HEK293T (cell line): ENCODE measurements around the gene TBX2.
"Not testable (repeated sequence)": the region's sequence is repeated elsewhere in the genome, so short reads cannot be mapped to it uniquely, and the experiment has no call there.

ENCODE experiments used
- CTCF ChIA-PET: fragments of 350-600 bp; formaldehyde crosslinking; extraction: SDS; loops from one replicate; lab custom pipeline; 2021; ENCODE audit warnings: antibody characterized with exemption, inconsistent platforms; lab: Yijun Ruan, JAX
- POLR2A ChIA-PET: fragments of 350-600 bp; formaldehyde crosslinking; extraction: SDS; loops from one replicate; lab custom pipeline; 2020; ENCODE audit warnings: antibody characterized with exemption, inconsistent platforms; lab: Yijun Ruan, JAX
- DNase-seq: peaks from one replicate; pipeline ENCODE4 v3.0.0; 2012; ENCODE audit warnings: mixed read lengths; ENCODE audit errors: extremely low spot score
- ARNT ChIP-seq: fragments of 450-650 bp; IDR thresholded peaks from 2 replicates; pipeline ENCODE4 v1.6.1; 2017; ENCODE audit warnings: mild to moderate bottlenecking
- BHLHE40 ChIP-seq: fragments of 450-650 bp; IDR thresholded peaks from 2 replicates; pipeline ENCODE4 v1.6.1; 2016; ENCODE audit warnings: mild to moderate bottlenecking, moderate library complexity, borderline replicate concordance
- CTBP1 ChIP-seq: fragments of 450-650 bp; IDR thresholded peaks from 2 replicates; pipeline ENCODE4 v1.6.1; 2016; ENCODE audit warnings: borderline replicate concordance
- ELF4 ChIP-seq: fragments of 450-650 bp; IDR thresholded peaks from 2 replicates; pipeline ENCODE4 v1.6.1; 2017; ENCODE audit warnings: antibody characterized with exemption
- FOXA1 ChIP-seq: fragments of 450-650 bp; IDR thresholded peaks from 2 replicates; pipeline ENCODE4 v1.6.1; 2016; ENCODE audit warnings: mild to moderate bottlenecking
- FOXK2 ChIP-seq: fragments of 450-650 bp; IDR thresholded peaks from 2 replicates; pipeline ENCODE4 v1.6.1; 2016; ENCODE audit warnings: mild to moderate bottlenecking
- FOXM1 ChIP-seq: fragments of 450-650 bp; IDR thresholded peaks from 2 replicates; pipeline ENCODE4 v1.6.1; 2017; ENCODE audit warnings: mild to moderate bottlenecking, borderline replicate concordance
- HDGF ChIP-seq: fragments of 450-650 bp; IDR thresholded peaks from 2 replicates; pipeline ENCODE4 v1.6.1; 2017; ENCODE audit warnings: antibody characterized with exemption, borderline replicate concordance
- L3MBTL2 ChIP-seq: fragments of 450-650 bp; conservative IDR thresholded peaks from 2 replicates; pipeline ENCODE4 v1.6.1; 2016; ENCODE audit warnings: mild to moderate bottlenecking
- LEF1 ChIP-seq: fragments of 450-650 bp; IDR thresholded peaks from 2 replicates; pipeline ENCODE4 v1.6.1; 2017; ENCODE audit warnings: mild to moderate bottlenecking, borderline replicate concordance
- NFRKB ChIP-seq: fragments of 450-650 bp; IDR thresholded peaks from 2 replicates; pipeline ENCODE4 v1.6.1; 2016; ENCODE audit warnings: mild to moderate bottlenecking, moderate library complexity
- SP1 ChIP-seq: fragments of 450-650 bp; IDR thresholded peaks from 2 replicates; pipeline ENCODE4 v1.6.1; 2017
- SUZ12 ChIP-seq: fragments of 450-650 bp; IDR thresholded peaks from 2 replicates; pipeline ENCODE4 v1.6.1; 2016; ENCODE audit warnings: mild to moderate bottlenecking
- TARDBP ChIP-seq: fragments of 450-650 bp; IDR thresholded peaks from 2 replicates; pipeline ENCODE4 v1.6.1; 2016
- ZNF384 ChIP-seq: fragments of 450-650 bp; IDR thresholded peaks from 2 replicates; pipeline ENCODE4 v1.6.1; 2016
- TF ChIP-seq, protein P1 (sequence below): fragments of 450-650 bp; IDR thresholded peaks from 2 replicates; pipeline ENCODE4 v1.6.1; 2016

Gene TBX2

GRCh38 chr17:61444075-61444474 lies 44.4 kb downstream of the TBX2 start:
- ChIA-PET POLR2A (no interaction called here), CTCF (interaction anchor here (1.1 kb wide), 1 partner anchor 24 kb away, joined by 3 read pairs; no protein-coding TSS in a partner anchor)
- TF ChIP-seq NFRKB: no peak
- no peak for TF ChIP-seq LEF1
- TF ChIP-seq FOXA1: no peak
- no peak for TF ChIP-seq BHLHE40
- TF ChIP-seq ELF4: no peak
- no peak for TF ChIP-seq ZNF384
- TF ChIP-seq TARDBP: no peak
- TF ChIP-seq CTBP1: no peak
- TF ChIP-seq FOXK2: no peak
- TF ChIP-seq SP1: no peak
- TF ChIP-seq HDGF: no peak
- DNase-seq: no peak

DNA sequence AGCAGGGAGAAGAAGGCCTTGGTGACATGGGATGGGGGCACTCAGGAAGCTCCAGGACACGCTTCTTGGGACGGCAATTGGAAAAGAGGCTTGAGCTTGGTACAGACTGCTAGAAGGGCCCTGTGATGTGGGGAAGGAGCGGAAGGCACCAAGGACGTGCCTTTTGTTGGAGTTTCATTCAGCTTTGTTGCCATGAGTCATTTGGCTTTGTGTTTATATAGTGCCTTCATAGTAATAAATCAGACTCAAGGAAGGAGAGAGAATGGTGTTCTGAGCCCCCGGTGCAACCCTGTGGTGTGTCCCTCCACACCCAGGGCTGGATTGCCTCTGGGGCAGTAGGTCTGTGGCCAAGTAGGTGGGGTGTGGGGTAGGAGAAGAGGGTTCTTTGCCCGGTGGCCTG lies 45.2 kb downstream of the TBX2 start:
- TF ChIP-seq HDGF (no peak), SUZ12 (no peak), ELF4 (no peak), ARNT (no peak), TARDBP (no peak), BHLHE40 (no peak)
- TF ChIP-seq, protein P1, sequence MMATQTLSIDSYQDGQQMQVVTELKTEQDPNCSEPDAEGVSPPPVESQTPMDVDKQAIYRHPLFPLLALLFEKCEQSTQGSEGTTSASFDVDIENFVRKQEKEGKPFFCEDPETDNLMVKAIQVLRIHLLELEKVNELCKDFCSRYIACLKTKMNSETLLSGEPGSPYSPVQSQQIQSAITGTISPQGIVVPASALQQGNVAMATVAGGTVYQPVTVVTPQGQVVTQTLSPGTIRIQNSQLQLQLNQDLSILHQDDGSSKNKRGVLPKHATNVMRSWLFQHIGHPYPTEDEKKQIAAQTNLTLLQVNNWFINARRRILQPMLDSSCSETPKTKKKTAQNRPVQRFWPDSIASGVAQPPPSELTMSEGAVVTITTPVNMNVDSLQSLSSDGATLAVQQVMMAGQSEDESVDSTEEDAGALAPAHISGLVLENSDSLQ: 0 out of 2 replicates have a peak, but pooled peaks have one; percentile 47
- ChIA-PET POLR2A (interaction anchor here (1.2 kb wide), 1 partner anchor 22 kb away, joined by 3 read pairs; no protein-coding TSS in a partner anchor), CTCF (interaction anchor here (1.1 kb wide), 1 partner anchor 23 kb away, joined by 3 read pairs; no protein-coding TSS in a partner anchor)
- no peak for DNase-seq

GRCh38 chr17:61447358-61447757 lies 47.7 kb downstream of the TBX2 start:
- no peak for DNase-seq
- CTCF ChIA-PET: interaction anchor here (0.6 to 0.8 kb wide), 2 partner anchors 21 to 425 kb away, joined by 3 to 5 read pairs; no protein-coding TSS in a partner anchor
- TF ChIP-seq SUZ12: no peak
- POLR2A ChIA-PET: interaction anchor here (0.8 kb wide), 1 partner anchor 17 kb away, joined by 3 read pairs; no protein-coding TSS in a partner anchor

DNA sequence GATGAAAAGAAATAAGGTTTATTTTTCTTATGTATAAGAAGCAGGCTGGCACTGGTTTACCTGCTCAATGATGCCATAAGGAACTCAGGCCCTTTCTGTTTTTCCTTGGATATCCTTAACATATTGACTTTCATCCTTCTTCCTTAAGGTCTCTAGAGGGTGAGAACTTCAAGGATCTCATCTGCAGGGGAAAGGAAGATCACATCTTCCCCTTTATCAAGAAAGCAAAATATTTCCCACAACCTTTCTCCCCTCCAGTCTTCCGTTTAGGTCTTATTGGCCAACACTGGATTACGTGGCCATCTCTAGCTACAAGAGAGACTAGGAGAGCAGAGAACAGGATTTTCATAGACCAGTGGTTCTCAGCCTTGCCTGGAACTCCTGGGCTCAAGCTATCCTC lies 48.4 kb downstream of the TBX2 start:
- DNase-seq: no peak
- ChIA-PET POLR2A (no interaction called here), CTCF (interaction anchor here (0.6 to 0.8 kb wide), 2 partner anchors 15 to 20 kb away, joined by 5 read pairs; no protein-coding TSS in a partner anchor)
- TF ChIP-seq LEF1 (no peak), HDGF (no peak), L3MBTL2 (no peak), FOXK2 (no peak), SP1 (no peak), BHLHE40 (no peak), FOXM1 (no peak), CTBP1 (no peak)
- TF ChIP-seq, protein P1: no peak

DNA sequence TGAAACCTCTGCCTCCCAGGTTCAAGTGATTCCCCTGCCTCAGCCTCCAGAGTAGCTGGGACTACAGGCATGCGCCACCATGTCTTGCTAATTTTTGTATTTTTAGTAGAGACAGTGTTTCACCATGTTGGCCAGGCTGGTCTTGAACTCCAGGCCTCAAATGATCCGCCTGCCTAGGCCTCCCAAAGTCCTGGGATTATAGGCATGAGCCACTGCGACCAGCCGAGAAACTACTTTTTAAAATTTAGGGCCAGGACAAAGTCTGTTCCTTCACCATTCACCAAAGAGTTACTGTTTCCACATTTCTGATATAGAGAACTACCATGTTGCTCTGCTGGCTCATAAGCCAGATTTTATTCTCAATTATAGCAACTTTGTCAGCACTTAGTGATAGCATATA lies 49.5 kb downstream of the TBX2 start:
- POLR2A ChIA-PET: not testable (repeated sequence)

DNA sequence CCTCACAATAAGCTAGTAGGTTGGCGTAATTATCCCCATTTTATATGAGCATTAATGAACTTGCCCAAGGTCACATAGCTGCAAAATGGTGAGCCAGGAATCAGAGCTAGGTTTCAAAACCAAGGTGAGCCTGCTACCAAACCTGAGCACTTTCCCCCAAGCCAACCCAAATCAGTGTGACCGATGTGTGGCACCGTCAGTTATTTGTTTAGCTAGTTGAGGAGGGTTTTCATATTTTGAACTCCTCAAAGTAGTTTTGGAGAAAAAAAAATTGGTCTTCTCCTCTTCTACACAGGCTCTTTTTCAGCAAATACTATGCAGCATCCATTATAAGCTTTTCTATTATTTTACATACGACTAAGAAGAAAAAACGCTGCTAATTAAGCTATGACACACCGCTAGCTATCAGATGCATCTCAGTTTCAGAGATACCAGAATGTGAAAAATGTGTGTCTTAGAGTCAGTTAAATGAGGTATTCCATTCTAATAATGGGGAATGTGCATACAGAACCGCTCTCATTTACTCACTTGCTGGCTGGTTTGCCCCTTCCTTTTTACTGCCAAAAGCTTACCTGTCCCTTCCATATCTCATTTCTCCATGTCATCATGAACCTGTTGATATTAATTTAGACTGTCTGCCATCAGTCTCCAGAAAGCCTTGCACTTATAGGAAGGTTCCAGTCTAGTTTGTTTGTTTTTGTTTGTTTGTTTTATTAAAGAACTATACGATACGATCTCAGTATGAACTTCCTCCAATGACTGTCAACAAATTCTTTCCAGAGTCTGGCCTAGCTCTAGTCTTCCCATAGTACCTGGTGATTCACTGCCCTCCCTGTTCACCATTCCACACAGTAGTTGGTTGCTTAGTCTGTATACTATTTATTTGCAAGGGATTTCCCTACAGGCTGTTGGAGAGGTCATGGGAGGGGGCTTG lies 50.3 kb downstream of the TBX2 start:
- TF ChIP-seq FOXK2: no peak
- TF ChIP-seq L3MBTL2: no peak
- no peak for TF ChIP-seq TARDBP
- no peak for TF ChIP-seq CTBP1
- TF ChIP-seq, protein P1: no peak
- no peak for TF ChIP-seq FOXM1
- TF ChIP-seq LEF1: no peak
- TF ChIP-seq SP1: no peak
- no peak for TF ChIP-seq HDGF
- no peak for TF ChIP-seq ZNF384
- TF ChIP-seq SUZ12: no peak
- no peak for TF ChIP-seq NFRKB
- no peak for TF ChIP-seq BHLHE40
- no peak for TF ChIP-seq FOXA1
- CTCF ChIA-PET: interaction anchor here (0.7 kb wide), 1 partner anchor 33 kb away, joined by 4 read pairs; no protein-coding TSS in a partner anchor
- no peak for DNase-seq
- POLR2A ChIA-PET: no interaction called here

More for the DNA sequence above, 49.5 kb downstream of the TBX2 start:
- CTCF ChIA-PET: interaction anchor here (0.7 kb wide), 1 partner anchor 32 kb away, joined by 4 read pairs; no protein-coding TSS in a partner anchor
- DNase-seq: not testable (repeated sequence)
